Pancreas (tissue), 10 donors: ENCODE measurements around the gene DPPA5. TPM values are rescaled to one million over a fixed set of nuclear protein-coding genes. Genes with fewer than 3 reads are reported as not detected.

ENCODE experiments used
- ATAC-seq, 4 donors: fragments of 200-7000 bp; cut with Tn5 transposase; one replicate each; pipeline versions ENCODE4 v1.8.0 to v1.9.1; 2020; ENCODE audit warnings: mild to moderate bottlenecking in 4 of 4, moderate library complexity in 4 of 4
- DNase-seq, 6 donors: peaks; one replicate each; pipeline ENCODE4 v3.0.0-alpha.2; 2020
- FAIRE-seq: peaks from 2 replicates; lab custom pipeline; 2012; peaks lifted over from hg19 to GRCh38; lab: Jason Lieb, UNC
- H3K27ac ChIP-seq, 4 donors: fragments of 200-600 bp; sonication (generic); 1 replicate in 3 of 4; 2 replicates in 1 of 4; pipeline versions ENCODE4 v1.5.0 to v1.8.0; 2020
- H3K27me3 ChIP-seq, 4 donors: fragments of 200-600 bp; one replicate each; pipeline ENCODE4 v1.8.0; 2021
- H3K36me3 ChIP-seq, 3 donors: fragments of 200-600 bp; sonication (generic) in 1 of 3; one replicate each; pipeline versions ENCODE4 v1.5.0 to v1.8.0; 2020 to 2021
- H3K4me1 ChIP-seq, 3 donors: fragments of 200-600 bp; one replicate each; pipeline ENCODE4 v1.8.0; 2021
- H3K4me3 ChIP-seq, 4 donors: fragments of 200-600 bp; sonication (generic) in 2 of 4; one replicate each; pipeline versions ENCODE4 v1.5.0 to v1.8.0; 2020 to 2021
- H3K9me3 ChIP-seq, 4 donors: fragments of 200-600 bp; one replicate each; pipeline ENCODE4 v1.8.0; 2021
- WGBS, 2 donors: extraction: QIAGEN DNeasy Blood & Tissue Kit; methylation state at CpG; one replicate each; pipeline ENCODE4 v1.1.7; 2013; 5-methylcytosine and 5-hydroxymethylcytosine counted together
- intact Hi-C, 3 donors: fragments of 100-400 bp; cut with DNase I; formaldehyde crosslinking; loops; one replicate each; pipeline versions ENCODE4 v1.11.1 to v1.14.2; 2022
- polyA plus RNA-seq, 2 donors: library from polyadenylated mRNA; stranded (reverse); fragments of 200-250 nt; gene quantifications; one replicate each; pipeline ENCODE4 v1.2.3, GENCODE V29; 2013
- total RNA-seq, 6 donors: library from RNA; stranded (reverse); fragmentation: NEBNext Ultra II Directional in 4 of 6; extraction: Animal tissue kit (Norgen Biotek cat#: 25700) in 4 of 6; gene quantifications; one replicate each; pipeline versions ENCODE4 v1.2.1 to v1.2.4, GENCODE V29; 2021 to 2023
- TF ChIP-seq, protein P1 (sequence below), 4 donors: fragments of 200-600 bp; sonication (generic) in 3 of 4; IDR thresholded peaks; one replicate each; pipeline versions ENCODE4 v1.5.0 to v1.8.0; 2021; ENCODE audit warnings: antibody characterized with exemption in 4 of 4
- donor health status: healthy with polysubstance abuse.
- donor health status: DM: no; HTN: no; CAD: no; lungs with moderate emphysema.
- donor health status: DM: no; HTN: no; CAD: no.
- donor health status: control.
- donor health status: control.
- donor health status: Bipolar disorder and iron deficiency.
- donor health status: DM: yes; HTN: yes; CAD: no.
- donor health status: DM: no; HTN: no; CAD: no.
- donor health status: DM: no; HTN: no; CAD: no.
- donor health status: DM: yes; HTN: yes; CAD: no.

DPPA5 gene
- total and polyA plus RNA-seq, 8 donors: not detected

DNA sequence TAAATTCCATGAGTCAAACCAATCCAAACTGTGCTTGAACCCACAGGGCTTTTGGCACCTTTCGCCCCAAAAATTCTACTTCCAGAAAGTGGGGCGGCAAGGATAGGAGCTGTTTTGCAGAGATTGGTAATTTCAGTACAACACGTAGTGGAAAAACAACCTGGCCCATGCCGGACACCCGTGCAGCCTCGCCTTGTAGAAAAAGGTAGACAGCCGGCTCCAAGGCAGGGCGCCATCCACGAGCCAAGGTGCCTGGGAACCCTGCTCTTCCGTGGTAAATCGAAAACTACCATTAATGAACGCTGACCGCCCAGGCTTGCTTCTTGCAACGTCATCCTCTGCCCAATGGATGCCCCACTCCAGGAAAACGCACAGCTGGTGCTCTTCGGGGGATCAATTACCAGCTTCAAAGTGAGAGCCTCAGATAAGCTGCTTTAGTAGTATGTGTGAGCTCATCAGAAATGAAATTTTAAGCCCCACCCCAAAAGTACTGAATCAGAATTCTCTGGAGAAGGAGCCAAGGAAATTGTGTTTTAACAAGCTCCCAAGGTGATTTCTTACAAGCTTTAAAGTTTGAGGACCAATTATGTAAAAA lies 13.8 kb upstream of the DPPA5 start:
- intact Hi-C loops: no loop called here
- 52 to 60% methylated on average over 16 of the region's 16 CpGs for WGBS, 2 donors
- H3K27me3 ChIP-seq: no peaks in the 10 kb centered on the region
- H3K9me3 ChIP-seq: no peaks in the 10 kb centered on the region
- DNase-seq: no peak
- no peak for FAIRE-seq
- H3K4me3 ChIP-seq: no peak overlapping the region
- H3K27ac ChIP-seq: no peak overlapping the region
- no peaks in the 10 kb centered on the region for H3K36me3 ChIP-seq
- no peak for ATAC-seq
- no peaks in the 10 kb centered on the region for H3K4me1 ChIP-seq
- TF ChIP-seq, protein P1, sequence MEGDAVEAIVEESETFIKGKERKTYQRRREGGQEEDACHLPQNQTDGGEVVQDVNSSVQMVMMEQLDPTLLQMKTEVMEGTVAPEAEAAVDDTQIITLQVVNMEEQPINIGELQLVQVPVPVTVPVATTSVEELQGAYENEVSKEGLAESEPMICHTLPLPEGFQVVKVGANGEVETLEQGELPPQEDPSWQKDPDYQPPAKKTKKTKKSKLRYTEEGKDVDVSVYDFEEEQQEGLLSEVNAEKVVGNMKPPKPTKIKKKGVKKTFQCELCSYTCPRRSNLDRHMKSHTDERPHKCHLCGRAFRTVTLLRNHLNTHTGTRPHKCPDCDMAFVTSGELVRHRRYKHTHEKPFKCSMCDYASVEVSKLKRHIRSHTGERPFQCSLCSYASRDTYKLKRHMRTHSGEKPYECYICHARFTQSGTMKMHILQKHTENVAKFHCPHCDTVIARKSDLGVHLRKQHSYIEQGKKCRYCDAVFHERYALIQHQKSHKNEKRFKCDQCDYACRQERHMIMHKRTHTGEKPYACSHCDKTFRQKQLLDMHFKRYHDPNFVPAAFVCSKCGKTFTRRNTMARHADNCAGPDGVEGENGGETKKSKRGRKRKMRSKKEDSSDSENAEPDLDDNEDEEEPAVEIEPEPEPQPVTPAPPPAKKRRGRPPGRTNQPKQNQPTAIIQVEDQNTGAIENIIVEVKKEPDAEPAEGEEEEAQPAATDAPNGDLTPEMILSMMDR (IDR thresholded peaks at IDR 0.05): no peak

DNA sequence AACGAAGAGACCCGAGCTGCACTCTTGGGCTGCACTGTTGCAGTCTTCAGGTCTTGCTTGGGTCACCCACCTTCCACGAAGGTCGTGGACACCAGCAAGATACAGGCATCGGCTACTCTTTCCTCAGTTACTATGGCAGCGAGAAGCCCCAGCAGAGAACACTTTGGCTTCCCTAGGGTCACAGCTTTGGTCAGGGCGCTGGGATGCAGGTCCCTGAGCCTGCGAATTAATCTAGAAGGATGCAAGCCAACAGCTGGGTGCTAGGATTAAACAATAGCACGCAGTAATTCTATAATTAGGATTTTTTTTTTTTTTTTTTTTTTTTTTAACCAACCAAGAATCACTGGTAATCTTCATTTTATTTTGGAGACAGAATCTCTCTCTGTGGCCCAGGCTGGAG lies 10.5 kb upstream of the DPPA5 start:
- DNase-seq: no peak
- no peak for FAIRE-seq
- Histone ChIP-seq H3K9me3 (no peaks in the 10 kb centered on the region), H3K36me3 (no peaks in the 10 kb centered on the region), H3K27ac (no peak overlapping the region), H3K4me3 (no peak overlapping the region), H3K27me3 (no peaks in the 10 kb centered on the region), H3K4me1 (no peaks in the 10 kb centered on the region)
- TF ChIP-seq, protein P1 (IDR thresholded peaks at IDR 0.05): no peak
- 83 to 88% methylated on average over 9 of the region's 9 CpGs for WGBS, 2 donors
- intact Hi-C loops: no loop called here
- no peak for ATAC-seq

GRCh38 chr6:73364121-73364520 lies 10.0 kb upstream of the DPPA5 start:
- Histone ChIP-seq H3K4me1 (no peaks in the 10 kb centered on the region), H3K9me3 (no peaks in the 10 kb centered on the region), H3K4me3 (no peak overlapping the region), H3K36me3 (no peaks in the 10 kb centered on the region), H3K27me3 (no peaks in the 10 kb centered on the region), H3K27ac (no peak overlapping the region)
- WGBS, 2 donors: 85 to 89% methylated on average over 14 of the region's 14 CpGs
- DNase-seq: no peak
- intact Hi-C loops: no loop called here
- no peak for FAIRE-seq
- TF ChIP-seq, protein P1 (IDR thresholded peaks at IDR 0.05): no peak
- ATAC-seq: no peak

- peak in 1 of 6 donors; percentile 67 for DNase-seq
- no peak for FAIRE-seq
- H3K36me3 ChIP-seq: no peaks in the 10 kb centered on the region
- WGBS, 2 donors: 90 to 92% methylated on average over 23 of the region's 23 CpGs
- TF ChIP-seq, protein P1 (IDR thresholded peaks at IDR 0.05): no peak
- H3K4me3 ChIP-seq: no peak overlapping the region
- no peaks in the 10 kb centered on the region for H3K9me3 ChIP-seq
- H3K27ac ChIP-seq: no peak overlapping the region
- no peaks in the 10 kb centered on the region for H3K27me3 ChIP-seq
- H3K4me1 ChIP-seq: no peaks in the 10 kb centered on the region
- no peak for ATAC-seq
- intact Hi-C loops: no loop called here
Measured at GRCh38 chr6:73363537-73363875, 9.4 kb upstream of the DPPA5 start.

DNA sequence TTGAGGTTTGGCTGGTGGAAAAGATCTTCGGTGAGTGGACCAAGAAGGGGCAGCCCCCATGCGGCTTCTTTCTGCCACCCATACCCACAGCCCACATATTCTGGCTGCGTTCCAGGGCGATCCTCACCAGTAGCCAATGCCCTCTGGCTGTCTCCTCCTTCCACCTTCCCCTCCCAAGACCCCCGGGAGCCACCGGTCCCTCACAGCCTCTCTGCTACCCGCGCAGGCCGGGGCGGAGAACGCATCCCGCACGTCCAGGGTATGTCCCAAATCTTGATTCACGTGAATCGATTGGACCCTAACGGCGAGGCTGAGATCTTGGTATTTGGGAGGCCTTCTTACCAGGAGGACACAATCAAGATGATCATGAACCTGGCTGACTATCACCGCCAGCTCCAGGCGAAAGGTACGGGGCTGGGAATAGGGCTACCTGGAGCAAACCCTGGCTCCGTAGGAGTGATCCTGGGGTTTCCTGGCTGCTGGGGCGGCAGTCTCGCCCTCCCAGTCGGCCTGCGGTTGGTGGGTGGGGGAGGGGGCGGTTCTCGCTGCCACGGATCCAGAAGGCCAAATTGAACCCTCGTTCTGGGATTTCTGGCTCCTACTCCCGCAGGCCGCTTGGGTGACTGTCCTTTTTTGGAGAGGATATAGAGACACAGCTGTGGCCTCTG lies 8.9 kb upstream of the DPPA5 start:
- intact Hi-C loops: no loop called here
- Histone ChIP-seq H3K4me3 (no peak overlapping the region), H3K4me1 (no peaks in the 10 kb centered on the region), H3K9me3 (no peaks in the 10 kb centered on the region), H3K36me3 (no peaks in the 10 kb centered on the region), H3K27ac (no peak overlapping the region), H3K27me3 (no peaks in the 10 kb centered on the region)
- TF ChIP-seq, protein P1 (IDR thresholded peaks at IDR 0.05): no peak
- WGBS, 2 donors: 85% methylated on average over 31 of the region's 31 CpGs
- no peak for FAIRE-seq
- DNase-seq: peak in 1 of 6 donors; percentile 58
- ATAC-seq: no peak
